A673 (cell line): Measurements from ENCODE around the gene ADGRG2.

Source experiments
- CTCF ChIP-seq: fragments of 300-800, 200-600 bp; sonication (generic); conservative IDR thresholded peaks from 2 replicates; pipeline ENCODE4 v1.5.1; 2017; ENCODE audit warnings: low read depth, mild to moderate bottlenecking, antibody characterized with exemption, low read length, moderate library complexity, mixed read lengths
- EZH2 ChIP-seq: fragments of 200-600 bp; sonication (generic); IDR thresholded peaks from 2 replicates; pipeline ENCODE4 v1.6.1; 2017; ENCODE audit warnings: borderline replicate concordance, low read depth, mild to moderate bottlenecking, mixed read lengths, antibody characterized with exemption, low read length; ENCODE audit not compliant: poor library complexity, severe bottlenecking

GRCh38 chrX:18974993-18975392, 147.3 kb downstream of the ADGRG2 start:
- TF ChIP-seq CTCF (no peak), EZH2 (no peak)
